ENCODE measurements around the gene PPWD1.
A peak's percentile ranks its signal among the peaks of the same experiment; 100 is the strongest.

PPWD1 gene

GRCh38 chr5:65624025-65624570, 61.0 kb downstream of the PPWD1 start, which contains the start of gene TRIM23:
Gene TRIM23 (minus strand): TSS chr5:65624333. CDS start chr5:65624274, 59 bp downstream.
- DNase-seq (ENCODE audit: low spot score) = peak; percentile 97

GRCh38 chr5:65624571-65625555, 61.8 kb downstream of the PPWD1 start, which contains the start of the genes SHLD3 and TRAPPC13:
Gene SHLD3 (plus strand): TSS chr5:65625027. CDS start chr5:65629588, 4,561 bp downstream.
Gene TRAPPC13 (plus strand): TSS chr5:65625027. CDS start chr5:65625061, 34 bp downstream.
- peak; percentile 91 for DNase-seq (ENCODE audit: low spot score)

DNA sequence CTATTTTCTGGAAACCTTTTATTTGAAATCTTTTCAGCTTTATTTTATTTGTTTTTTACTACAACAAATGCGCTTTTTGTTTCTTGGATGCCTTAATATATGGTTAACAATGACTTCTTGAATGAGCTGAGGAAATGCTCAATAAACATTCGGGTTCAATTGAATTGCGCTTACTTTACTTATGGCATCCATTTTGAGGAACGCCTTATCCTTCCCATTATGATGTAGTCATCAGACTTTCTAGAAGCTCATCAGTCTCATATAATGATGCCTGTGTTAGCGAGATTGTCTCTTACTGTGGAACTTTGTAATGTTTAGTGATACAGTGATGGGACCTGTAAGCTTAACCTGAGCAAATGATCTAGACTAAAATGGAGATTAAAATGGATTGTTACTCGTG, 62.6 kb downstream of the PPWD1 start:
- DNase-seq (ENCODE audit: low spot score) = no peak

DNA sequence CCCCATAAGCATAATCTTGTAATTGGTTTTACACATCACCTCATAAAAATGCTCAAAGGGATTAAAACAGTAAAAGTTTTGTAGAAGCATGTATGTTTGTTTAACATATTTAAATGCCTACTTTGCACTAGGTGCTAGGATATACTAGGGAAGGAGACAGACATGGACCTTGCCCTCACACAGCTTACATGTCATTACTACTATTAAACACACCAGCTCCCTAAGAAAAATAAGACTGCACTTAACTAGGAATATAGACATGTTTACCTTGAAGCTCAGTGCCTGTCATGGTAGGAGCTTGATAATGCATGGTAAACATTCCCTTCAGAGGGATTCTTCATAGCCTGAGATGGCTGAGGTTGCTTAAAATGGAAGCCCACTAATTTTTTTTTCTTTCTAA, 67.9 kb downstream of the PPWD1 start:
- DNase-seq (ENCODE audit: low spot score) = no peak

All from LoVo (cell line).